Activated CD8-positive, alpha-beta memory T cell treated with anti-CD3 and anti-CD28 coated beads for 4 hours (primary cell): ENCODE data around the gene MYOM1.

Experiments used
- DNase-seq, 2 donors: peaks; one replicate each; pipeline ENCODE4 v3.0.0-alpha.2; 2020; ENCODE audit warnings: low read depth in 2 of 2

The MYOM1 gene

DNA sequence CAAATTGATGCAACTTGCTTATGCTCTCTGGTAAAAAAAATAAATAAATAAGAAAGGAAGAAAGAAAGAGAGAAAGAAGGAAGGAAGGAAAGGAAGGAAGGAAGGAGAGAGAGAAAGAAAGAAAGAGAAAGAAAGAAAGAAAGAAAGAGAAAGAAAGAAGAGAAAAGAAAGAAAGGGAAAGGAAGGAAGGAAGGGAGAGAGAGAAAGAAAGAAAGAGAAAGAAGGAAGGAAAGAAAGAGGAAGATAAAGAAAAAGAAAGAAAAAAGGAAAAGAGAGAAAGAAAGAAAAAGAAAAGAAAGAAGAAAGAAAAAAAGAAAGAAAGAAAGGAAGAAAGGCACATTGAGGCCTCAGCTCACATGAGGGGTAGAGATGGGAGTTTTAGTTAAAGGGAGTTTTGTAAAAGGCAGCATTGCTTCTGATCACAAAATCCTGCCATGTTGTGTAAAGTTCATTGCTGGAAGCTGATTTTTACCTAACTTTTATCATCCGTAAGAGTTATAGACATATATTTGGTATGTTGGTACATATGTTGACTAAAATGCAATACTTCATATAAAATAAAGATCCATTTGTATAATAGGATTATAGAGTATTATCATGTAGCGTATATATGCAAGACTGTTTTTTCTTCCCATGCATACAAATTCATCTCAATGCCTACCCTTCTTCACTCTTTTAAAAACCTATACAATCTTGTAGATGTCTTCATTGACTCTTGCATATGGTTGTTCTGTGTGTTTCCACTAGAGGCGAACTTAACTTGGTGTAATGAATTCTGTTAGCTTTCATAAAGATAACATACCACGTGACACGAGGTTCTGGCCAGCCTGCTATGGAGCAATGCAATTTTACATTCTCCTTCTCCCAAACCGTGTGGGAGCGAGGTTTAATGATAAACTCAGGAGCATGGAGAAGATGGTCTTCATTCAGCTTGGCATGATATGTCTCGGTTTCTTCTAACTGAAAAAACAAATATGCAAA is 32.8 kb downstream of the MYOM1 start:
- DNase-seq = no peak

DNA sequence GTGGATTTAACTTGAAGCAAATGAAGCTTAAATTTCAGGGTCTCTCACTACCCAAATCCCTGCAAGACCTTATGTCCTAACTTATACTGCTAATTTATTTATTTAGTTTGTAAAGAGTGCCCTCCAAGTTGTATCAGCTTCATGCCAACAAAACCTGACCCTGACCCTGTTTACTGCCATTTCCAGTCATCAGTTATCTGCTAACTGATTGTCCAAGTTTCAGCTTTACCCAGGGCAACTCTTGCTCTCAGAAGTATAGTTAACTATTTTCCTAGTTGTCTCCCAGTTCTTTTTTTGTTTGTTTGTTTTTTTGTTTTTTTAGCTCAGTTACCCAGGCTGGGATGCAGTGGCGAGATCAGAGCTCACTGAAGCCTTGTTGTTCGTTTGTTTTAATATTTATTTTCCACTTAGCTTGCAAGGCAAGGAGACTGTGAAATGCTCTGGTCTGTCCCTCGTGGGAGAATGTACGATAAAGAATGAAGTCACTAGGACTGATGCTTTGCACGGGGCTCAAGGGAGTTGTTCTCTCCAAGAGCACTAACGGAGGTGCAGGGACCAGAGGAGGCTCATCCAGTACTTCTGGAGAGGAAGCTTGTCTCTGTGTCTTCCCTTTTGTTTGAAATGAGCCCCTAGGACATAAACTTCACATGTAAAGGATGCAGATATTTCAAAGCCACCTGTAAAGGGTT is 35.3 kb downstream of the MYOM1 start:
- no peak for DNase-seq

DNA sequence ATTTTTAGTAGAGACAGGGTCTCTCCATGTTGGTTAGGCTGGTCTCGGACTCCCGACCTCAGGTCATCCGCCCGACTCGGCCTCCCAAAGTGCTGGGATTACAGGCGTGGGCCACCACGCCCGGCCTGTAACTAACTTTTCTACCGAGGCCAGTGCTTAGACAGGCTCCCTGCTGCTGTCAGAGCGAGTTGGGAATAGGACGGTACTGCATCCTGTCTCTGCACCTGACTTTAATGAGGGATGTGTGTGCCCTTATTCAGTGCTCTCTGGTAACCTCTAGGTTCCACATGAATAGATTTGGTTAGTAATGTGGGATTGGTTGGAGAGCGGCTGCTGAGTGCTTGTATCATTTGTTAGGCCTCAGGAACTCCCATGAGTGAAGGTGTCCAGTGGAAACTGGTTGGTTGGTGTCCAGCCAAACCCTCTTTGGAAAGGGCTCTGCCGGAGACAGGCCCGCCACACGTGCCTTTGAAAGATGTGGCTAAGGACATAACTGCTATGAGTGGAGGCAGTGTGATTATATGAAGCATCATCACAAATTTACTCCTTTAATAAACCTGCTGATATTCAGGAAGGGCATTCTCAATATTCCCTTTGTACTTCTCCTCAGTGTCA is 36.6 kb downstream of the MYOM1 start:
- DNase-seq = no peak

DNA sequence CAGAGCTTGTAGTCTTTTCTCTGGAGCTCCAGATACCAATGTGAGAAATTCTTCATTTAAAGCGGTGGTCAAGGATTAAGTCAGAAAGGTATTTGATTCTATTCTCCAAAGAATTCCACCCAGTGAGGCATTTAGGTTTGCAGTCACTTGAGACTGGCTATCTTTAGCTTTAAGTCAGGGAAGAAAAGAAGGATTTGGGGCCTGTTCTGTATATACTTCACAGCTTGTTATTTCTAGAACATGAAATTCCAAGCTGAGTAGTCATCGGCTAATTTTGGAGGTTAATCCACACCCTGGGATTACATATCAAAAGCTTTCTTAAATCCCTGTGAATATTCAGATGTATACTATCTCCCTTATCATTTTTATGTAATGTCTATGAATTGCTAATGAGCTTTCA is 39.4 kb downstream of the MYOM1 start:
- no peak for DNase-seq

DNA sequence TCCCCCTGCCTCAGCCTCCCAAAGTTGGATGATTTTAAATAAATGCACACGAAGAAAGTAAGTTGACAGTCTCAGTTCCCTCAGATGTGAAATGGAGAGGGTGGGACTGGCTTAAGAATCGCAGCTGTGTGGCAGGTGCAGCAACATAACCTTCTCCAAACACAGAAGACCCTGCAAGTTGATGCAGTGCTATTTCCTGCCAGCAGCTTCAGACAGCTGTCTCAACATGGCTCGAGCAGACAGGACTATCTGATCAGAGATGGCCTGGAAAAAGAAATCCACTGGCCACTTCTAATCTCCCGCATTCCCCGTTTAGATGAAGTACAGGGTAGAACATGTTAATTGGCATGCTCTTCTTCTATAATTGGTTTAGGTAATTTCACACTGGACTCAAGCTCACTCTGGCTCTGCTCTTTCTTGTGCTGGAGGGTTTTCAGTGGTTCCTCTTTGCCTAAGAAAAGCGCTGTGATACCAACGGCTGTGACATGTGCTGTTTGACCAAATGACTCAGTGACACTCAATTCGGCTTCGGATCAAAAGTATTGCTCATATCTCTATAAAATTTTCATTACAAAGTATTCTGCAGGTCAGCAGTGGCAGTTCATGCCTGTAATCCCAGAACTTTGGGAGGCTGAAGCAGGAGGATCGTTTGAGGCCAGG is 40.2 kb downstream of the MYOM1 start:
- no peak for DNase-seq

DNA sequence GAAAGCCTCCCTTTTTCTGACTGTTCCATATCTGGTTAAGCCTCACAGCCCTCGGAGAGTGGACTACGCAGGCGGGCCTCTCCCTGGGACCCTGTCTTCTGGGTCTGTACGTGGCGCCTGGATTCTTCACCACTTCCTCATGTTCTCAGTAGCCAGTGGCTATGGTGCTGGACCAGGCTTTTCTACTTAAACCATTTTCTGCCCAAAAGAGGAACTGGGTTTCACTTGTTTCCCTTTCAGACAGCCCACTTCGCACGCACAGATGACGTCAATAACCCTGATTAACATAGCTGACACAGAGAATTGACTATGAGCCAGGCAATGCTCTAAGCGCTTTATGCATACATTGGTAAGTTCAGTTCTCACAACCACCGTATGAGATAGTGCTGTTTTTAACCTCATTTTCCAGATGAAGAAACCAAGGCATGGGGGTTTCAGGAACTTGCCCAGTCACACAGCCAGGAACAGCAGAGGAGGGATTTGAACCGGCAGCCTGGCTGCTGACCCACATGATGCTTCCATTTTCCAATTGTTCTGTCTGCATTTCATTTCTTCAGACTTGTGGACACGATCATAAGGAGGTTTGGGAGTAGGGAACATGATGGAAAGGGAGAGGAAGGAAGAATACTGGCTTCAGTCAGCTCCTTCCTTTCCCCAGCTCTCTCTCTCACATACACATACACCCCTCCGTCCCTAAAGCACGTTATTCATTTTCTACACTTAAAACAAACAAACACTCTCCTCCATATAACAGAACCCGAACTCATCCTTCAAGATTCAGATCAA is 41.7 kb downstream of the MYOM1 start:
- peak in 1 of 2 donors; percentile 2 for DNase-seq

DNA sequence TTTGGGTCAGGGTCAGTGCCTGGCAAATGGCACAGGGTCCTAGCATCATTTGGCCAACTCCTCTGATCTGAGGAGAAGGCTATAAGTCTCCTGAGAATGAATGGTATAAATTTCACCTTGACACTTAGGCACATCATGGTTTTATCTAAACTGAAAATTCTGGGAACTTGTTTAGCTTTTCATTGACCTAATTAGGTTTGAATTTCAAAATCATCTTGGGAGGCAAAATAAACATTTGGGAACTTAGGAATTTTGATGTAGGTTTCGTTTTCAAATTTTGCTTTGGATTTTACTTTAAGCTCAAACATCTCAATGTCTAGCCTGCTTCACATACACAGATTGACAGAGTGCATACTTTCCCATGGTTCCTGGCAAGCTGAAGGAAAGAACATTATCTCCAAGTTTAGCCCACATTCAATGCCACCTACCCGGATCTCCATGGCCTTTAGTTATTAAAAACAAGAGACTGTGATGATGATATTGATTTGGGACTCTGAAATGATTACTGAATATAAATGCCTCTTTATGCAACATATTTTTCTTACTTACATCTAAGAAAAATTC is 44.5 kb downstream of the MYOM1 start:
- DNase-seq = no peak

DNA sequence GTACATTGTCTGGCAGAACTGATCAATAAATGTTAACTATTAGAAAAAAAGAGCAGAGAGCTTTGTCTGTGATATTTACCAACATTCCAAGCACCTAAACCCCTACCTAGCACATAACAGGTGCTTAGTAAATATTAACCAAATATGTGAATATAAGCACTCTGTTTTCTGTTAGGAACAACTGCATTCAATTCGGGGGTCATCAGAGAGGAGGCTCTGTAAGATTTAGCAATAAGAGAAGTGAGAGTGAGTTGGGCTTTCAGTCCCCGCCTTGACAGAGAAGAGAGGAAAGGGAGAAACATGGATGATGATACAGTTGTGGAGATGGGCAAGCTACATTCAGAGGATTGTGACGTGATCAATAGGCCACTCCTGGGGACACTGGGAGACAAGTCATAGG is 47.7 kb downstream of the MYOM1 start:
- no peak for DNase-seq

DNA sequence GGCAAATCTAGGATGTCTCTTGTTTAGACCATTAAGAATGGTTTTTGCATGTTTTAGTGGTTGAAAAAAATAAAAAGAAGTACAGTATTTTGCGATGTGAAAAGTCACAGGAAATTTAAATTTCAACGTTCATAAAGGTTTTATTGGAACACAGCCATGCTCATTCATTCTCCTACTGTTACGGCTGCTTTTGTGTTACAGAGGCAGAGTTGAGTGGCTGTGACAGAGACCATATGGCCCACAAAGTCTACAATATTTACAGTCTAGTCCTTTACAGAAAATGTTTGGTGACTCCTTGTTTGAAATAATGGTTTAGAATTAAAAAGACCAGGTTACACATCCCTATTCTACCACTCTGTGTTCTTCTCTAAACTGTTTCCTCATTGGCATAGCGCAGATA is 48.1 kb downstream of the MYOM1 start:
- no peak for DNase-seq

DNA sequence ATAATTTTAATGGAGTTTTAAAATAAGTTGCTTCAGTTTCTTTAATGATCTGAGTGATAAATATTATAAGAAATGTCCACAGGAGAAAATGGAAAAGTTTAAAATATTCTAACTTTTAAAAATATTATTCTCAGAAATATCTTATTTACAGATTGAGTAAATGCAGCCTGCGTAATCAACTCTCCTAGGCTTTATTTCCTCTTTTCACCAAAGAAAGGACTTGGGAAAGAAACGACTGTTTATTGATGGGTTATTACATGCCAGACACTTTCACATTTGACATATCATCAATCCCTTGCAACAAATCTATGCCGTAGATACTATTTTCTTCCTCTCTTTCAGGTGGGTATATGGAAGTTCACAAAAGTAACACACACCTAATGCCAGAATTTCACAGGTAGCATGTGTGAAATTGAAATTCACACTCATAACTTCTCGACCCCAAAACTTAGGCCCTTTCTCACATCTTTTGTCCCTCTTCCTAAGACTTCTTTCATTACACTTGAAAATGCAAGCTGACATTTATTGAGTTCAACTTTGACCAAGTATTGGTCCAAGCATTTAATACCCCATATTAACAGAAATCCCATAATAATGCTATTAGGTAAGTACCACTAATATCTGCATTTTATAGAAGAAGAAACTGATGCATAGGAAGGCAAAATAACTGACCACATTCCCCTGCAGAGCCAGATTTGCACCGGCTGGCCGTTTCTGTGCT is 49.2 kb downstream of the MYOM1 start:
- no peak for DNase-seq

DNA sequence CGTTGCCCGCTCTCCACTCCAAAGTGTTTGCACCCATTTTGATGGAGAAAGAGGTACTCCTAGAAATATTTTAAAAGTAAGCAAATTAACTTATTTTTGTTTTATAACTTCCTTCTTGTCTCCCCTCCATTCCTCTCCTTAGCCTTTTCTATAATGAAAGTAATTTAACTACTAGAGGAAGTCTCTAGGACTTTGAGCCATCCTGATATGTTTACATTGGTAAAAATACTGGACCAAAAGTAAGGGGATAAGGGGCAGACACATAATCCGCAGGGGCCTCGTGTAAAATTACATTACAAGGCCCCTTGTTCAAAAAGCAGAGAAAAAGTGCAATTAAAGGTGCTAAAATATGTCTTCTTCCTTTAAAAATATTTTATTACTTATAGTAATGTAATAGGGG is 55.4 kb downstream of the MYOM1 start:
- DNase-seq = no peak

DNA sequence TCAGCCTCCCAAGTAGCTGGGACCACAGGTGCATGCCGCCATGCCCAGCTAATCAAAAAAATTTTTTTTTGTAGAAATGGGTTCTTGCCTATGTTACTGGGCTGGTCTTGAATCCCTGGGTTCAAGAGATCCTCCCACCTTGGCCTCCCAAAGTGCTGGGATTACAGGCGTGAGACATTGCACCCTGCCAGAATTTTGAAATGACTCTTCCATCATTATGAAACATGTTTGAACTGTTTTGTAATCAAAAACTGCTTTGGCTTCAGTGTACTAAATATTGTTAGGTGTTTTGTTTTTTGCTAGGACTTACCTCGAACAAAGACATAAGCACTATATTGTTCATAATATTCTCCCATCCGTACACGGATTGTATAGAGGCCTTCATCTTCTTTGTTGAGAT is 55.8 kb downstream of the MYOM1 start:
- no peak for DNase-seq

DNA sequence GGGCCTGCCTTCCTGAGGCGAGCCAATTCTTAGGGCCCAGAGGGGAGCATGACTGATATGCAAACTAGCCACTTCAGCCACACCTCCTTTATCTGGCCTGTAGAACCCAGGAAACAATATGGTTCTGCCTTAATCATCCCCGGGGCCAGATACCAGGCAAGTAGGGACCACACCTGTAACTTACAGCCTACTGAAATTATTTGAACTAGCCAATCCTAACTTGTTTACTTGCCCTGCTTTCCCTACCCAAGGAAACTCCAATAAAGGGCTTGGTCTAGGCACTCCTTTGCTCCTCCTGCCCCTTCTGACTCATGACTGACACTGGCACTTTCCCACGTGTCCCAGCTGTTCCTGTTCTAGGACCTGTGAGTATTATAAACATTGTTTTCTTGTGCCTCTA is 57.6 kb downstream of the MYOM1 start:
- no peak for DNase-seq

DNA sequence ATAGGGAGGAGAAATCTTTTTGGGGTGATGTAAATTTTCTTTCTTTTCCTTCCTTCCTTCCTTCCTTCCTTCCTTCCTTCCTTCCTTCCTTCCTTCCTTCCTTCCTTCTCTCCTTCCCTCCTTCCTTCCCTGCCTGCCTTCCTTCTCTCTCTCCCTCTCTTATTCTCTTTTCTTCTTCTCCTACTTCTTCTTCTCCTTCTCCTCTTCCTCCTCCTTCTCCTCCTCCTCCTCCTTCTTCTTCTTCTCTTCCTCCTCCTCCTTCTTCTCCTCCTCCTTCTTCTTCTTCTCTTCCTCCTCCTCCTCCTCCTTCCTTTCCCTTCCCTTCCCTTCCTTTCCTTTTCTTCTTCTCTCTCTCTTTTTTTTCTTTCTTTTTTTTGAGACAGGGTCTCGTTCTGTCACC is 59.9 kb downstream of the MYOM1 start:
- no peak for DNase-seq

DNA sequence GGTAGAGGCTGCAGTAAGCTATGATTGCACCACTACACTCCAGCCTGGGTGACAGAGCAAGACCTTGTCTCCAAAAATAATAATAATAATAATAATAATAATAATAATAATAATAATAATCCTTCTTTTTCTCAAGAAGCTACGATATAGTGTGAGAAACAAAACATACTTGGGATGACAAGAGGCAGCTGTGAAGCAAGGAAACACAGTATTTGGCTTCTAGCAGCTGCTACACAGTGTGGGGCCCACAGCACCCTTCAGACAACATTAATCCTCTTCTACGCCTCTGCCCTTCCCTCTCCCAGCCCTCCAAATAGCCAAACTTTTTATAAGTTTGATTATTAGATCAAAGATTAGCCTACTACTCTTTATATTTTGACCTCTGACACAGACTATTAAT is 62.2 kb downstream of the MYOM1 start:
- no peak for DNase-seq

DNA sequence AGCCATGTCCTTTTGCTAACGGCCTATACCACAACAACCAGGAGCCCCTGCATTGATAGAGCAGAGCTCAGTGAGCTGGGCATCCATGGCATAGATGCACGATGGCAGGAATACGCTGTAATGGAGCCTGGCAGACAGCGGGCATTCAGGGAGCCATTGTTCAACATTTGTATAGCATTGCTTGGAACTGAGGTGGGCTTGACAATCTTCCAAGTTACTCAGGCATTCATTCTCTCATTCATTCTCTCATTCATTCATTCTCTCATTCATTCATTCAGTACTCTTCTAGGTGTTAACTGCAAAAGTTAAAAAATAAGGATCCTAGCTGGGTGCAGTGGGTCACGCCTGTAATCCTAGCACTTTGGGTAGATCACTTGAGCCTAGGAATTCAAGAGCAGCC is 62.7 kb downstream of the MYOM1 start:
- DNase-seq = no peak

DNA sequence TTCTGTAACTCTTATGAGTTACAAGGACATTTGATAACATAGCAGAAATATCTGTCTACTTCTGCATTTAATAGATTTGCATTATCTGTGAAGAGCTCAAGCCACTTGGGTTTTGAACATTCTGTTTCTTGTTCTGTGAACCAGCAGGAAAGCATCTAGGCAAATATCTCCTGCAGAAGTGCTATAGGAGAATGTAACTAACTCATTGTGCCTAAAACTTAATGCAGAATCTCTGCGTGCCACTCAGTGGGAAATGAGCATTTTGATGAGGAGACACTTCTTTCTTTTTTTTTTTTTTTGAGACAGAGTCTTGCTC is 63.5 kb downstream of the MYOM1 start:
- no peak for DNase-seq

DNA sequence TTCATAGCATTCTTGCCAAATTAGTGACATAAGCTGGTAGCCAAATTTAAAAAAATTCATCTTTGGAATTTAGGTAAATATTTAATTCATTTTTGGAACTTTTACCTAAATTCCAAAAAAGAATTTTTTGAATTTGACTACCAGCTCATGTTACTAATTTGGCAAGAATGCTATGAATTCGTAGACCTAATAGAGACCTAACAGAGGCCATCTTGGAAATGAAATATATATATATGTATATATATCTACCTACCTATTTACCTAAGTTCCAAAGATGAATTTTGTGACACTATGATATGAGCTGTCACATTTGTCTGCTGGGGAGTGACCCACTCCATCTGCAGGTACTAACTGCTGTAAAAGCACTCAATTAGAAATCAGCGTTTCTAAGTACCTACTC is 65.6 kb downstream of the MYOM1 start:
- no peak for DNase-seq

DNA sequence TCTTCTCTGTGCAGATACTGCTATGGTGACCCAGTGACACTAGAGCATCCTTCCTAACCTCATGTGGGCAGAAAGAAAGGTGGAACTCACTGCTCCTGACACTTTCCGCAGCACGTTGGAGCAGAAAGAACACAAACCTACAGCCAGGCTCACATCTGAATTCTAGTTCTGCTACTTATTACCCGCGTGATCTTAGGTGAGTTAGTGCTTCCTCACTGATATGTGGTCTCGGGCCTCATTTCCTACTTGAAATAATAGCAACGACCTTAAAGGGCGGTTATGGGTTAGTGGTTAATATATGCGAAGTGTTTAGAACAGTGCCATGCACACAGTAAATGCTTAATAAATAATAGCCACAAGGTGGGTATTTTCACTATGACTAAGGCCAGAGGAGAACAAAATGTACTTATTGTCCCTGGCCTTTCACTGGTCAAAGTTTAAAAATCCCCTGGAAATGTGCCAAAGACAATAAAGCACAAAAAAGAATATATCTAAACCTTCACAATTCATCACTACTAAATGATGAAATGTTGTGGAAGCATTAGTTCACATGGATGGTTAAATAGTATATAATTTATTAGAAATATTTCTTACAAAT is 66.6 kb downstream of the MYOM1 start:
- no peak for DNase-seq

DNA sequence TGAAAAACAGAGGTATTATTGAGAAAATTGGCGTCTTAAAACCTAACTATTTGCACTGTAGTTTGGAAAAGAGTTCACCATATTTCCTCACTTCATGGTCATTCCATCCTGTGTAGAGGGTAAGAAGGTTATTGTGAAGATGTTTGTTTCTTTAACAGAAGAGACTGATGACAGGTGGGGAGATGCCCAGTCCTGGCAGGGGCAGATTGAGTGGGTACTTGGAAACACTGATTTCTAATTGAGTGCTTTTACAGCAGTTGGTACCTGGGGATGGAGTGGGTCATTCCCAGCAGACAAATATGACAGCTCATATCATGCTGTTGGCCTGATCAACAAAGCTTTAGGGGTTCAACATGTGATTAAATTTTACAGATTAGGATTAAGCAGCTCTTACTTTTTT is 67.5 kb downstream of the MYOM1 start:
- DNase-seq = no peak
